Stimulated activated CD4-positive, alpha-beta T cell treated with anti-CD3 and anti-CD28 coated beads, Interleukin-4, amount 100 ng/mL, for 24 hours (primary cell): ENCODE results near the gene BRSK2.
A peak's percentile ranks its signal among the peaks of the same experiment; 100 is the strongest.

Experiments used
- DNase-seq: peaks from one replicate; pipeline ENCODE4 v3.0.0-alpha.2; 2020

Gene BRSK2

DNA sequence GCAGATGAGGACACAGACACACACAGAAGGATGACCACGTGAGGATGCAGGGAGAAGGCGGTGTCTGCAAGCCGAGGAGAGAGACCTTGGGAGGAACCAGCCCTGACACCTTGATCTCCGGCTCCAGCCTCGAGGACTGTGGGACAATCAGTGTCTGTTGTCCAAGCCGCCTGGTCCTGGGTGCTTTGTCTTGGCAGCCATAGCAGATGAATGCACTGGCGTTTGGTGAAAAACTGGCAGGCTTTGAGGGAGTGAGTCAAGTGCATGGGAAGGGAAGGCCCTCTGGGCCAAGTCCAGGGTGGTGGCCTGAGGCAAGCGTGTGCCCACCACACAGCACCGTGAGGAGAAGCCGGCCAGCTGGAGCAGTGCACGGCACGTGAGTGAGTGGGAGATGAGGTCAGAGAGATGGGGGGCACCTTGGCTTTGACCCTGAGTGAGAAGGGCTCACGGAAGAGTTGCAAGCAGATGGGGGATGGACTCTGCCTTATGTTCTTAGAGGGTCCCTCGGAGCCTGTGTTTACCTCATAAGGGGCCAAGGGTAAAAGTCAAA lies 12.4 kb upstream of the BRSK2 start:
- DNase-seq = no peak

DNA sequence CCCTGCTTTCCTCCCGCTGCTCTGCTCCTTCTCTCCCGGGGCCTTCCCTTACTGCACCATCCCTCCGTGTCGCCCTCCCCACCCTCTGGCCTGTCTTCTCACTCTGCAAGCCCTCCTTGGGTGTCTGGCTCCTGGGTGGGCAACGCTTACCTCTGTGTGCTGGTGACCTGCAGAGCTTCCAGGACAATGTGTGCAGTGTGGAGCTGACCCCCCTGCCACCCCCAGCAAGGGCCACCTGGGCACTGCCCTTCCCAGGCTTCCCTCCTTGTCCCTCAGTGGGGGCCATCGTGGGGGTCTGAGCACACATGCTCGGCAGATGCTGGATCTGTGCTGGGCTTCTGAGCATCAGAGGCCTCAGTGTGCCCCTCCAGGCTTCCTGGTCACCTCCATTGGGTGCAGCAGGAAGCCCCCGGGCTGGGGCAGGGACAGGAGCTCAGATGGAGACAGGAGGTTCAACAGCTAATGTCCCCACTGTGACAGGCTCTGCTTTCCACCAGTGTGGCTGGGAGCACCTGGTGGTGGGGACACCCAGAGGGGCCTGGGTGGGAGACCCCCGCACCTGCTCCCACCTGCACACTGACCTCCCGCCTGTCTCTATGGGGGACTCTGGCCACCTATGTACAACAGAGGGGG lies 7.8 kb upstream of the BRSK2 start:
- no peak for DNase-seq

DNA sequence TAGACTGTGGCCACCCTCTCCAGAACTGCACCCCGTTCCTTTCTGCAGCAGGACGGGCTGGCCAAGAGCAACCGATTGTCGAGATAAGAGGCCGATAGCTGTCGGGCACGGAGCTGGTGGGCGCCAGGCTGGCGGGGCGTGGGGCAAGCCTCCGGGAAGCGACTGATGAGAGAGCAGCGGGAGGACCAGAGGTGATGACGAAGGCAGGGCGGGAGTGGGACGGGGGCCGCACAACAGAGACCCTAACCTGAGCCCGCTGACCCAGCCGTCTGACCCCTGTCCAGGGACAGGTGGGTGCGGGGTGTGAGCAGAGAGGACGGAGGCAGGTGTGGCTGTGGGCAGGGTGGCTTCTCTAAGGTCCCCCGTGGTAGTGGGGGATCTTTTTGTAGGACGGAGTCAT lies 7.3 kb upstream of the BRSK2 start:
- no peak for DNase-seq

DNA sequence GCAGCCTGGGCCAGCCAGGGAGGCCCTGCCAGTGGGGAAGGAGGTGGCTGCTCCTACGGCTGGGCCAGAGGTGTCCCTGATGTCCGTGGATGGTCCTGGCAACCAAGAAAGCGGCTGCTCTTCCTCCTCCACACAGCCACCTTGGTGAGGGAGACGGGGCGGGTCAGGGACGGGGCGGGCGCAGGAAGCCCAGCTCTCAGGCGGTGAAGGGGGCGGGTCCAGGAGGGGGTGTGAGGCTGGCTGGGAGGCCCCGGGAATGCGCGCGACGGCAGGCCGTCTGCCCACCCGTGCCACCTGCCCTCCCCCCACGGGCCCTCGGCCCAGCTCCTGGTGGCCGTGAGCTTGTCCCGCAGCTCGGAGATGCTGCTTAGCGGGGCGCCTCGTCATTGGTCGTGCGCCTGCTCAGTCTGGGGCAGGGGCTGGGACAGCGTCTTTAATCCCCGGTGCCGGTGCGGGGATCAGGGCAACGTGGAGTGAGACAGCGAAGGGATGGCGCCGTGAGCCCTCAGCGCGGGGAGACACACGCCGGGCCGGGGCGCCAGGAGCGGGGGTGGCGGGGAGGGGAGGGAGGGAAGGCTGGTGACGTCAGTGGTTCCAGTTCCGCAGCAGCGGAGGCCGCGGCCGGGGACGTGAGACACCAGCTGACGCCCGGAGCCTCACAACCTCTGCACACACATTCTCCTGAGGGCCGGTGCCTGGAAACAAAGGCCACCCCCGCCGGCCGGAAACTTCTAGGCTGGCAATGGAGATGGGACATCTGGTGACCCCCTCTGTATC lies 6.7 kb upstream of the BRSK2 start:
- peak; percentile 80 for DNase-seq

DNA sequence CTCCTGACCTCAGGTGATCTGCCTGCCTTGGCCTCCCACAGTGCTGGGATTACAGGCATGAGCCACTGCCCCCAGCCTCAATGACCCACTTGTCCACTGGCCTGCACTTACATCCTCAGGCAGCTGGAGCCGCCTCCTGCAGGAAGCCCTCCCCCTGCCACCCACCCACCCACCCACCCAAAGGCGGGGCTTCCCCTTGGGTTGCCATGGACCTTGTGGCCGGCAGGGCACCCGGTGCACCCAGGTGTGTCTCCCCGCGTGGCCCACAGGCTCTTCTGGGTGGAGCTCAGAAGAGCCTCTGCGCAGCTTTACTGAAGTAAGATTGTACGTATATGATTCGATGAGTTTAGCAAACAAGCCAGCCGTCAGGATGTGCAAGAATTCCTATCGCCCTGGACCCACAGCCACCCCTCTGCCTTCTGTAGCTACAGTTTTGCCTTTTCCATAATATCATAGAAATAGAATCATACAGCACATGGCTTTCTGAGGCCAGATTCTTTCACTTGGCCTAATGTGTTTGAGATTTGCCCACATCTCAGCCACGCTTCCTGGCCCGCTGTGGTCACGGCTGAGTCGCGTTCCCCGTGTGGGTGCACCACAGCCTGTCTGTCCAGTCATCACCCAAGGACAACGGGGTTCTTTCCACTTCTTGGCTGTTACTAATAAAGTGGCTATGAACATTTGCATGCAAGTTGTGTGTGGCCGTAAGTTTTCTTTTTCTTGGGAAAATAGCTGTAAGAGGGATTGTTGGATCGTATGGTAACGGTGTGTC lies 5.3 kb upstream of the BRSK2 start:
- no peak for DNase-seq

DNA sequence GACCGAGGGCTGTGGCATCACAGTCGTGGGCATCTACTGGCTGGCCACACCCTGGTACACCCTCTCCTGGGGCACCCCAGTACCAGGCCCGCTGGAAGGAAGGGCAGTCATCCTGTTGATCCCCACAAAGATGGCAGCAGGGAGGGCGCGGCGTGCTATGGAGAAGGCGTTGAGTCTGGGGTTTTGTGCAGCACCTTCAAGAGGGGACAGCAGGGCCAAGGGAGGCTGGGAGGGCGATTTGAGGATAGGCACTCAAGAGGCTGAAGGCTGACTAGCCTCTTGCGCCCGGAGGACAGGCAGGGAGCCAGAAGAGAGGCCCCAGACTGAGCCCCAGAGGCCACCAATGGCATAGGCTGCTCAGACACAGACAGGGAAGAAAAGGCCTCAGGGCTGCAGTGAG lies 2.2 kb upstream of the BRSK2 start:
- DNase-seq = no peak

DNA sequence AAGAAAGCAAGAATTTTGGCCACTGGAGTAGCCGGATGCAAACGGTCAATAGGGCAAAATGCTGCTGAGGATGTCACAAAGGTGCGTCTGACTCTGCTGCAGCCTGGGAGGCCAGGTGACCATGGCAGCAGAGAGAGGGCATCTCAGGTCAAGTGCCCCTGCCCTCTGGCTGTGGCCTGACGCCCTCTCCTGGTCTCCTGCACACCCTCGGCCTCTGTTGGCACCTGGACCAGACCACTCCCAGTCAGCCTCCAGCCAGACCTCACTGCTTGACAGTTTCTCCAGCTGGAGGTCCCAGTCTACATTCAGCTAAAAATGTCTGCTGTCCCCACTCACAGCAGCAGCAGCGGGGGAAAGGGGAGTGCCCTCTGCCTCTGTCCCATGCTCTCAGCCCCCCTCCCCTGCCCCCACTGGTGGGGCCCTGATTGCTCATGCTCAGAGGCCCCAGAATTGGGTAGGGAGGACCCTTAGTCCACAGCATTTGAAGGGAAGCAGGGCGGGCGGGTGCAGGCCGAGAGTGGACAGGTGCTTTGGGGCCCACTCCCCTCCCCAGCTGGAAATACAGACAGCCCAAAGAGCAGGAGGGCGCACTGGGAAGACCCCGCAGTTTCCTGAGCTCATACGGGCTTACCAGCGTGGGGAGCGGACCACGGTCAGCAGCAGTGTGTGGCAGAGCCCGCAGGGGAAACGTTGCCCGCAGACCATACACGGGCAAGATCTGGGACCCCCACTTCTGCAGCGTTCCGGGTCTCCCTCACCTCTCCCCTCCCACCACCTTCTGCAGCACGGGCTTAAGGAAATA lies 1.6 kb upstream of the BRSK2 start:
- DNase-seq = no peak

DNA sequence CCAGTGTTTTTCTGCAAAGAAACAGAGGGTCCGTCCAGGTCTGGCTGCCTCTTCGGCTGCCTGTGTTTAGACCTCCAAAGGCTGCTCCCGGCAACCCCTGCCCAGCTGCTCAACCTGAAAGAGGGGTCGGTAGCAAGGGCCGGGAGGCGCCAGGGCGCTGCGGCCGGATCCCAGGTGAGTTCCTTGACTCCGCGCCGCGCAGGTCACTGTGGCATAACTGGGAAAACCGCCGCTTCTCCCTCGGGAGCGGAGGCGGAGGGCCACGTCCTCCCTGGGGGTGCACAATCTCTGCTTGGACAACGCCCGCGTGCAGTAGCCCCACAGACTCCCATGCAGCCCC lies 1.0 kb upstream of the BRSK2 start:
- DNase-seq = no peak

DNA sequence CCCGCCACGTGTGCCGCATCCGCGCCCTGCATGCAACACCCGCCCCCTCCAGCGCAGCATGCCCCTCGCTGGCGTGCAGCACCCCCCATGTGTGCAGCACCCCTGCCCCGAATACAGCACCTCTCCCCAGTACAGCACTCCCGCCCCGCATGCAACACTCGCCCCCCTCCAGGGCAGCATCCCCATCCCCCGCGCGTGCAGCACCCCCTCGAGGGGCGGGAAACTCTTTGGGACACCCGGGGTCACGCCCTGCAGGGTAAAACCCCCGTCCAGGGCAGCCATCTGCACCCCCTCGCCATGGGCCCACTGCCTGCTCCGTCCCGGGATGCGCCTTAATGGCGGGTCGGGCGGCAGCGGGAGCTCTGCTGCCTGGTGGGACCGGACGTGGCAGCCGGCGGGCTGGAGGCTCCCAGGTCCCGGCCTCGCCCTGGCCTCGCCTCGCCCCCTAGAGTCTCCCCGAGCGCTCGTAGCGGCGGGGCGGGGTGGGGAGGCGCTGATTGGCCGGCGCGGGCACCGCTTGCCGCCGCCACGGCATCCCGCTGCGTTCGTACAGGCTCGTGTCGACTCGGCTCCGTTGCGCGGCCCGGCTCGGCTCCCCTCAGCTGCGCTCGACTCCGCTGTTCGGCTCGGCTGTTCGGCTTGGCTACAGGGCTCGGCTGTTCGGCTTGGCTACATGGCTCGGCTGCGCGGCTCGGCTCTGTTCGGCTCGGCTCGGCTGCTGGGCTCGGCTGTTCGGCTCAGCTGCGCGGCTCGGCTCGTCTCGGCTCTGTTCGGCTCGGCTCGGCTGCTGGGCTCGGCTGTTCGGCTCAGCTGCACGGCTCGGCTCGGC lies 417 bp upstream of the BRSK2 start:
- DNase-seq = peak; percentile 98

DNA sequence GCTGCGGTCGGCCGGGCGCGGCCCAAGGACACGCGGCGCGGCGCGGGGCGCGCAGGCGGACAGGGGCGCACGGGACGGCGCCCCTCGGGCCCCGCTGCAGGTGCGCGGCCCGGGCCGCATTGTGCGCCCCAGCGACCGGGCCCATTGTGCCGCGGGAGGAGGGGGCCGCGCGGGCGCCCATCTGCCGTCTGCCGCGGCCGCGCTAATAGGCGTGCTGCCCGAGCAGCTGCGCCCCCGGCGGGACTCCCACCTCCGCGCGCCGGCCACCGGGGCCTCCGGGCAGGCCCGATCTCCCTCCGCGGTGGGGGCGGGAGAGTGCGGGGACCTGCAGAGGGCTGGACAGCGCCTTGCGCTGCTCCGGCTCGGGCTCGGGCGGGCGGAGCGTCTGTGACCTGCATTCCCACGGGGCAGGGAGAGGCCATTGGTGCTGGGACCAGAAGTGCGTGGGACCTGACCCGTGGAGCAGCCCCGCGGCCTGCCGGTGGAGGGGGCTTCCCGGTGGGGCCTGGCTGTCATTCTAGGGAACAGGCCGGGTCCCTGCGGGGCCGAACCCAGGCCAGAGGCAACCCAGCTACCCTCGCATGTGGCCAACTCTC lies 933 bp downstream of the BRSK2 start:
- no peak for DNase-seq

DNA sequence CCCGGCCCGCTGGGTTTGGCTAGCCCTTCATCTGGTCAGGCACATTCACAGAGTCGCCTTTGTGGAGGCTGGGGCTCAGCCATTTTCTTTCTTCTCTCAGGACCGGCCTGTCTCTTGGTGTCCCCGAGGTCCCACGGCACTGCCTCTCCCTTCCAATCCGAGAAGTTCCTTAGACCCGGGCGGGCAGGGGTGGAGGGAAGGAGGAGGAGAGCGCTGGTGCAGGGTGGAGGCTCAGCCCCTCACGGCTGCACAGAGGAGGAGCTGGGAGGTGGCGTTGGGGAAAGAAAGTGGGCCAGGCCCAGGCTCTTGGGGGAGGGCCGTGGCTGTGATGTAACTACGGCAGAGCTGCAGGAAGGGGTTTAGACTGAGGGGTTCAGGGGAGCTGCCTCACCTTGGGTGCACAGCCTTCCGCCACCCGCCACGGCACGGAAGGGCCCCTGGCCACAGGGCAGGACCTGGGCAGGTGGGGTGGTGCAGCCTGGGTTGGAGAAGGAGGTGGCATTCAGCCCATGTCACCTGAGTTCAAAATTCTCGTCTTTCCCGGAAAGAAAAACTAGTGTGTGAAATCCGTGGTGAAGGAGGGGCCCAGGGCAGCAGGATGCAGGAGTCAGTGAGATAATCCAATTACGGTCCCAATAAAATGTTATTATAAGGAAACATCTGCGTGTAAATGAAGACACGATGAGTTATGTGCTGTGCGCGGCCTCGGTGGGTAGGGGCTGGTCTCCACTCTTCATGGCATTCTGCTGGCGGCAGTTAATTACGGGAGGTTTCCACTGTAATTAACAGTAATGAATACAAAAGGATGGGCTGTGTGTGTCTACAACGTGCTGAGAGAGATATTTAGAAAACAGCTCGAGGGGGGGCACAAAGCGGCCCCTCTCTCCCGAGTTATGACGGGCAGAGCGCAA lies 1.7 kb downstream of the BRSK2 start:
- no peak for DNase-seq

DNA sequence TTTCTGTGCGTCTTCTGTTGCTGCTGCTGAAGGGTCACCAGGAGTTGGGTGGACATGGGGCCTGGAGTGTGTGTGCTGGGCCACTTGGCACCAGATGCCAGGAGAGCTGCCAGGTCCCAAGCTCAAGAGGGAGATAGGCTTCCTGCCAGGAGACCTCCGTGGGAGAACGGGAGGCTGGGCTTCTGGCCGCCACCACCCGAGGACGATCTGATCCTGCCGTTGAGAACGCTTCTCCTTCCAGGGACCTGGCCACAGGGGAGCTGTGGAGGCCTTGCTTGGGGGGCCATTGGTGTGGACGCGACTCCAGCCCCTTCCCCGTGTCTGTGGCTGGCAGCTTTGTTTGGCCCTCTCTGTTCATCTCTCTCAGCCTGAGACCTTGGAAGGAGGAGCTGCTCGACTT lies 2.4 kb downstream of the BRSK2 start:
- no peak for DNase-seq

DNA sequence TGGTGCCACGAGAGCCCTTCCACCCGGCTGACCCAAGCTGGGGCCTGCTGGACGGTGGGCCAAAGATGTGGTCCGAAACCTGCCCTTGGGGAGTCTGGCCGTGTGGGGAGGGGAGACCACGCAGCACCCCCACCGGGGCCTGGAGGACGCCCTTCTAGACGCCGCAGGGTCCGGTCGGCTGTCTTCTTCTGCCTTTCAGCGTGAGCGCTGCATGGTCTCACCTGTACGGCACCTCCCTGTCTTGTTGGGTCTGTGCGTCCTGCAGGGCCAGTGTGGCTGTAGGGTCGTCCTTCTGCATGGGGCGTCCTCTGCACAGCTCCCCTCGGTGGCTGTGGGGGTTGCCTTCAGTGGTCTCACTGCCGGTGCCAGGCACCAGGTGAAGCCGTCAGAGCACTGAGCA lies 2.8 kb downstream of the BRSK2 start:
- no peak for DNase-seq

DNA sequence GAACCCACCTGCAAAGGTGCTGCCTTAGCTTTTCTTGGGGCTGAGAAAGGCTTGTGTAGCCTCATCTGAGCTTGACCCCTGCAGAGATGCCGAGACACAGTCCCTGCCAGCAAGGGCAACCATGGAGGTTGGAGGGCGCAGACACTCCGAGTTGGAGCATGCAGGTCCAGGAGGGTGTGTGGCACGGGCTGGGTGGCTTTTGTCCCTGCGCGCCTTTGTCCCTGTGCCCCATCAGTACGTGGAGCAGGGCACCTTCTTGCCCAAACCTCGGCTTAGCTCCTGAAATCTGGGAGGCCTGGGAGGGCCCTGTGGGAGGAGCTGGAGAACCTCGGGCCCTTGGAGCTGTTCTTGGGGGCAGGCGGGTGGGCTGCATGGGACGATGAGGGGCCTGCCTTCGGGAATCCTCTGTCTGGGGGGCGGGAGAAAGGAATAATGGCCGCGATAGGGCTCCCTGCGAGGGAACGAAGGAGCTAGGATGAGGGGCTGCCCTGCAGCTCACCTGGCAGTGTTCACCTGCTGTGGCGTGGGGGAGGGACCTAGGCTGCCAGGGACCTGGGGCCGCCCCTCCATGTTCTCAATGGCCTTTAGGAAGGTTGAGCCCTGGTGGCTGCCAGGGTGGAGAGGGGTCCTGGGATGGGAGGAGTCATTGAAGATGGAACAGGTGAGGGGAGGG lies 3.4 kb downstream of the BRSK2 start:
- DNase-seq = no peak

DNA sequence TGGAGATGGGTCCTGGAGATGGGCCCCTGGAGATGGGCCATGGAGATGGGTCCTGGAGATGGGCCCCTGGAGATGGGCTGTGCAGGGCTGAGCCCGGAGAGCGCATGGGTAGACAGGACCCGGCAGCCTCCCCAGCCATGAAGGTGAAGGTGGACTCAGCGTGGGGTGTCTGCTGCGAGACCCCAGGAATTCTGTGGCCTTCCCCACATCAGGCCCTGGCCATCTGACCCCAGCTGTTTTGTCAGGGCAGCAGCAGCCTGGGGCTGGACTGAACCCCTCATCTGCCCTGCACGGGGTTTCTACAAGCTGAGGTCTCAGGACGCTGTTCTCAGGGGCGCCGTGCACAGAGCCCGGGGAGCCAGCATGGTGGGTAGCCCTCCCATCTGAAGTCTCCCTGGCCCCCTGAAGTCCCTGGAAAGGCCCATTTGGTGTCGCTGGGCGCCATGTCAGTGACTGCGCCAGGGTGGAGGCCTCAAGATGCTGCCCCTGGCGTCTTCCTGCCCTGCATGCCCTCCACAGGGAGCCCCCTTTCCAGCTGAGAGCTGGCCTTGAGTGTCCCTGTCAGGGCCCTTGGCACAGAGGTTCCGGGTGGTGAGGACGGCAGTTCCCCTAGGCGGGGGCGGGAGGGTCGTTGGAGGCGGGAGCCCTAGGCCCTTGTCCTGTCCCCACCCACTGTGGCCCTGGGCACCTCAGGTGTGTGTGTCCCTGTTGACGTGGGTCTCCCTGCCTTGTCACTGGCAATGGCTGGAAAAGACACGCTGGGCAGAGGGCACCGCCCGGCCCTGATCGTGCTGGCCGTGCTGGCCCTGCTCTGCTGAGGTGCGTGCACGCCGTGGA lies 5.4 kb downstream of the BRSK2 start:
- no peak for DNase-seq

DNA sequence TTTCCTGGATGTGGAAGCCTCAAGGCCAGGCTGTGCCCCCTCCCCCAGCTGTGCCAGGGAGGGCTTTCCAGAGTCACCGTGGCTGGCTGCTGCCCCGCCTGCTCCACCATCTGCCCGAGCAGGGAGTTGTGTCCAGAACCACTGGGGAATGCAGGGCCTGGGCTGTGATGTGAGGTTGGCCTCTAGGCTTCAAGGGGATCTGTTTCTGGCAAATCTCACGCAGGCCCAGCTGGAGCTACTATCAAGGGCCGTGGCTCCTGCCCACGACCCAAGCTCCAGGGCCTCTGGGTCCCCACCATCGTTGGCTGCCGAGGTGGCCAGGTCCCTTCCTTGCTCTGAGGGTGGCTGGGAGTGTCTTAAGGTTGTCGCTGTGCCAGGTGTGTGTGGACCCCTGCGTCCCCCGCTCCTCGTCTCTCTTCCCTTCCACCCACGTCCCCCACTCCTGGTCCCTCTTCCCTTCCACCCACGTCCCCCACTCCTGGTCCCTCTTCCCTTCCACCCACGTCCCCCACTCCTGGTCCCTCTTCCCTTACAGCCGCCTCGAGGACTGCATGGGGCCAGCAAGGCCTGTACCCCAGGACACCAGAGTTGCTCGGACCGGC lies 6.1 kb downstream of the BRSK2 start:
- no peak for DNase-seq

DNA sequence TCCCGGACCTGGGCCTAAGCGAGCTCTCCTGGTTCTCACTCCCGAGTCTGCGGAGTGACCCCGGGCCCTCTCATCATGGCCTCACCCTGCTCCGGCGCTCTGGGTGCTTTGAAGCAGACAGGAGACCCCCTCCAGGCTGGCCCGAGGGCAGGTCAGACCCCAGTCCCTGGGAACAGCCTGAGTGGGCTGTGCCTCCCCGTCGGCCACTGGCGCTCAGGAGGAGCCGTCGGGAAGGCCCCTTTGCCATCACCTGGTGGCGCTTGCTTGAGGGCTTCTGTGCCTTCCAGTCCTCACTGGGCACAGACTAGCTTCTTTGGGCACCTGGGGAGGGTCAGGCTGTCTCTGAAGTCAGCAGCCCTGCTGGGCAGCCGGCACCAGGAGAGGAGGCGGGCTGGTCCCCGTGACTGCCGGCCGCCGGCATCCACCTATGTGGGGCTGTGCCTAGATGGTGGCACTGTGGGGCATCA lies 6.7 kb downstream of the BRSK2 start:
- DNase-seq = no peak

DNA sequence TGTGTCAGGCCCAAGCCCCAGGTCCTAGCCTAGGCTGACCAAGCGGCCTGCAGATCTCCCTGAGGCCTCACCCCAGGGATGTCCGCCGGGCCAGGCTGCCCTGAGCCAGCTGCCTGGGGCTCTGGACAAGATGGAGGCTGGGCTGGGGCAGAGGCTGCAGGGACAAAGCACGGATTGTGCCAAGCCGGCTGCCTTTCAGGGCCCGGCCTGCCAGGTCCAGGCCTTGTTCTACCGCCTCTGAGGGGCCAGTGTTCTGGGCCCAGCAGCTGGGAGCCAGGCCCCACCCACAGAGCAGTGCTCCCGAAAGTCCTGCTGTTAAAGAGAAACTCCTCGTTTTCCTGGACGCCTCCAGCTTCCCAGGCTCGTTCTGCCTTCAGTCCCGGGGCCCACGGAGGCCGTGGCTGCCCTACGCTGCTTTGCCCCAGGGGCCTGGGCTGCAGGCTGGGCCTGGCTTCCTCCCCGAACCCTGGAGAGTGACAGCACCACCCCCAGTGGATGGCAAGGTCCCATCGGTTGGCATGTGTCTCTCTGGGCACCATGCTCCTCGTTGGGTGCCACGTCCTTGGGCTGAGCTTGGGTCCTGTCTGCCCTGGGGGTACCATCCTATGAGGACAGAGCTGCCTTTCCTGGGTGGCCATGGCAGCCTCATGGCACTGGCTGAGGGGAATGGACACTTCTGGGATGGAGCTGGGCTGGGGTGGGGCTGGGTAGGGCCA lies 7.6 kb downstream of the BRSK2 start:
- no peak for DNase-seq
